Gastrocnemius medialis (tissue), 4 donors: Measurements from ENCODE around the gene STK39.

Experiments used
- POLR2A ChIP-seq, 2 donors: fragments of 450-650 bp; IDR thresholded peaks; one replicate each; pipeline ENCODE4 v1.6.1; 2017; ENCODE audit warnings: antibody characterized with exemption in 2 of 2, mild to moderate bottlenecking in 2 of 2, moderate library complexity in 2 of 2
- TF ChIP-seq, protein P1 (sequence below), 5 experiments: fragments of 450-650 bp in 3 of 5; fragments of 200-600 bp in 2 of 5; sonication (generic) in 2 of 5; IDR thresholded peaks in 4 of 5; conservative IDR thresholded peaks in 1 of 5; 1 replicate in 4 of 5; 2 replicates in 1 of 5; pipeline ENCODE4 v1.5.1; 2016 to 2019; ENCODE audit warnings: antibody characterized with exemption in 5 of 5, mild to moderate bottlenecking in 3 of 5, moderate library complexity in 3 of 5

DNA sequence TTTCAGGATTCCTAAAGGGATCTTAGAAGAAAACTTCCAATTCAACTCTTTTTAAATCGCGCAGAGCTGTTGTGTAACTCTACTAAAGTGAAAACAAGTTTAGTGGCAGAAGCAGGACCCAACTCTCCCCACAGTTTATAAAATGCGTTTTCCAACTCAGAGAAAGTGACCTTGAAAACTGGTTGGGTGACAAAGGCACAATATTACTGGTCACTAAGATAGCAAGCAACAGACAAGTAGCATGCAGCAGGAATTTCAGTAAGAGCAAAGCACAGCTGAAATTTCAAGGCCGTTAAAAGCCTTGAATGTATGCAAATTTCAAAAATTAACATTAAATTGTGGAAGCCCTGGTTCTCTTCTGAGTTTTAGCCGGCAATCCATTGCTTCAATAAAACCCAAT is 66.9 kb downstream of the STK39 start:
- TF ChIP-seq, protein P1, sequence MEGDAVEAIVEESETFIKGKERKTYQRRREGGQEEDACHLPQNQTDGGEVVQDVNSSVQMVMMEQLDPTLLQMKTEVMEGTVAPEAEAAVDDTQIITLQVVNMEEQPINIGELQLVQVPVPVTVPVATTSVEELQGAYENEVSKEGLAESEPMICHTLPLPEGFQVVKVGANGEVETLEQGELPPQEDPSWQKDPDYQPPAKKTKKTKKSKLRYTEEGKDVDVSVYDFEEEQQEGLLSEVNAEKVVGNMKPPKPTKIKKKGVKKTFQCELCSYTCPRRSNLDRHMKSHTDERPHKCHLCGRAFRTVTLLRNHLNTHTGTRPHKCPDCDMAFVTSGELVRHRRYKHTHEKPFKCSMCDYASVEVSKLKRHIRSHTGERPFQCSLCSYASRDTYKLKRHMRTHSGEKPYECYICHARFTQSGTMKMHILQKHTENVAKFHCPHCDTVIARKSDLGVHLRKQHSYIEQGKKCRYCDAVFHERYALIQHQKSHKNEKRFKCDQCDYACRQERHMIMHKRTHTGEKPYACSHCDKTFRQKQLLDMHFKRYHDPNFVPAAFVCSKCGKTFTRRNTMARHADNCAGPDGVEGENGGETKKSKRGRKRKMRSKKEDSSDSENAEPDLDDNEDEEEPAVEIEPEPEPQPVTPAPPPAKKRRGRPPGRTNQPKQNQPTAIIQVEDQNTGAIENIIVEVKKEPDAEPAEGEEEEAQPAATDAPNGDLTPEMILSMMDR (IDR thresholded peaks at IDR 0.05 in 4 of 5, conservative IDR thresholded peaks at IDR 0.05 in 1 of 5), result no peak
- TF ChIP-seq POLR2A (IDR thresholded peaks at IDR 0.05), result no peak
